SH-SY5Y (cell line): Measurements from ENCODE around the gene TRPM3.

ENCODE experiments used
- GATA2 ChIP-seq: IDR thresholded peaks from 2 replicates; pipeline ENCODE4 v1.6.1; 2011; ENCODE audit warnings: mild to moderate bottlenecking, low read depth, low read length
- GATA3 ChIP-seq: IDR thresholded peaks from 2 replicates; pipeline ENCODE4 v1.6.1; 2011; ENCODE audit warnings: low read depth, mild to moderate bottlenecking, low read length, moderate library complexity

- TF ChIP-seq GATA3 (no peak), GATA2 (no peak)
Observed at GRCh38 chr9:70534061-70534460, 587.4 kb downstream of the TRPM3 start.
